ENCODE measurements around the gene SCD.

- no peak for TF ChIP-seq CTCF (IDR thresholded peaks at IDR 0.05)
- no peak for TF ChIP-seq EZH2 (IDR thresholded peaks at IDR 0.05; ENCODE audit: borderline replicate concordance, insufficient read depth, low read depth, low read length, poor library complexity, severe bottlenecking)
These were observed 36.2 kb downstream of the SCD start for GRCh38 chr10:100383251-100383650.

Measured in B cell (primary cell).